Brain microvascular endothelial cell (primary cell): ENCODE measurements around the gene FGB.

ENCODE experiments used
- DNase-seq: peaks from one replicate; pipeline ENCODE4 v3.0.0-alpha.2; 2020
- H3K27ac ChIP-seq: fragments of 250-450 bp; sonication (Bioruptor Pico); 2 replicates; pipeline ENCODE4 v1.5.1; 2020; ENCODE audit warnings: mild to moderate bottlenecking, moderate library complexity
- H3K27me3 ChIP-seq: fragments of 250-450 bp; sonication (Bioruptor Pico); replicated peaks from 2 replicates; pipeline ENCODE4 v1.5.1; 2020; ENCODE audit warnings: mild to moderate bottlenecking
- H3K36me3 ChIP-seq: fragments of 250-450 bp; sonication (Bioruptor Pico); replicated peaks from 2 replicates; pipeline ENCODE4 v1.5.1; 2020; ENCODE audit warnings: mild to moderate bottlenecking
- H3K4me3 ChIP-seq: 2 replicates; pipeline ENCODE4 v1.5.1; 2011; ENCODE audit warnings: low read depth, mild to moderate bottlenecking, control low read depth, low read length, moderate library complexity
- CTCF ChIP-seq: IDR thresholded peaks from 2 replicates; pipeline ENCODE4 v1.5.1; 2011; ENCODE audit warnings: low read depth, mild to moderate bottlenecking, moderate library complexity, low read length, control low read depth, inconsistent platforms; ENCODE audit errors: missing control alignments
- in situ Hi-C: cut with HindIII; loops from 2 replicates; pipeline ENCODE4 v1.10.0; 2017; ENCODE audit warnings: low sequenced_read_pairs, low pct_ligation_motif_present

The FGB gene

DNA sequence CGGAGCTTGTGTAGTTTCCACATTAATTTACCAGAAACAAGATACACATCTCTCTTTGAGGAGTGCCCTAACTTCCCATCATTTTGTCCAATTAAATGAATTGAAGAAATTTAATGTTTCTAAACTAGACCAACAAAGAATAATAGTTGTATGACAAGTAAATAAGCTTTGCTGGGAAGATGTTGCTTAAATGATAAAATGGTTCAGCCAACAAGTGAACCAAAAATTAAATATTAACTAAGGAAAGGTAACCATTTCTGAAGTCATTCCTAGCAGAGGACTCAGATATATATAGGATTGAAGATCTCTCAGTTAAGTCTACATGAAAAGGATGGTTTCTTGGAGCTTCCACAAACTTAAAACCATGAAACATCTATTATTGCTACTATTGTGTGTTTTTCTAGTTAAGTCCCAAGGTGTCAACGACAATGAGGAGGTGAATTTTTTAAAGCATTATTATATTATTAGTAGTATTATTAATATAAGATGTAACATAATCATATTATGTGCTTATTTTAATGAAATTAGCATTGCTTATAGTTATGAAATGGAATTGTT is at the start of gene FGB:
Gene FGB (plus strand): TSS at position 315 of the 558 bp plus-strand sequence. CDS start 8 bp downstream, at position 323.
- Histone ChIP-seq H3K36me3 (no peaks in the 10 kb centered on the region), H3K4me3 (no peak within 1 kb of the TSS), H3K27me3 (no peaks in the 10 kb centered on the region), H3K27ac (no peak within 1 kb of the TSS)
- in situ Hi-C loops: no loop called here
- no peak for TF ChIP-seq CTCF
- no peak for DNase-seq

DNA sequence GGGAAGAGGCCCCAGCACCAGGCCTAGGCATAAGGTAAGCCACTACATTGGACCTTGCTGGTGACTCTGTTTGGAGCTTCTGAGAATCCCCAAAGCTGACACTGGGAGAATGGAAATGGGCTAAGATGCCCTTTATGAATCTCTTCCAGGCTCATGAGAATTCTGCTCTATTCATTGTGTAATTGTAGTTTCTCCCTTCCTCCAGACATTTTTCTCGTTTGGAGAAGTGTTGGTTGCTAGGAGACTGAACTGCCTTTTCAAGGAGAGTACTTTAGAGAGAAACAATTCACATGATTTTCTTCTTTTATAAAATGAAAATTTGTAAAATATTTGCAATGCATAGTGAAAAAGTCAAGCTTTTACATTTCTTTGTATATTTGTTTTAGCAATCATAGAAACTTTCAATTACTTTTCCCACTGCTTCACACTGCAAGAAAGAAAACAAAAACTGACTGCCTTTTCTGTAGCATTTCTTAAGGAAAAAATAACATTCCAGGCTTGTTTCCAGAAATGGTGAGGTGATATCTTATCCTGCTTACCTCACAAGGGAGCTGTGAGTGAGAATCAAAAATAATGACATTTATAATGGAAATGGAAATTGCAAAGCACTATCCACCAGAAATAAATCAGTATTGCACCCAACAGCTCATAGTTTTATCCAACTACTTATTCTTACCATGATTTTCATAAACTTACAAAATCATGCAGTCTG is 46.3 kb upstream of the FGB start:
- no peak overlapping the region for H3K4me3 ChIP-seq
- no peaks in the 10 kb centered on the region for H3K27me3 ChIP-seq
- no peaks in the 10 kb centered on the region for H3K36me3 ChIP-seq
- no peak for TF ChIP-seq CTCF
- in situ Hi-C loops: no loop called here
- DNase-seq: no peak
- H3K27ac ChIP-seq: no peak overlapping the region

GRCh38 chr4:154517591-154517990 is 45.2 kb upstream of the FGB start:
- TF ChIP-seq CTCF: no peak
- Histone ChIP-seq H3K36me3 (no peaks in the 10 kb centered on the region), H3K27ac (no peak overlapping the region), H3K4me3 (no peak overlapping the region), H3K27me3 (no peaks in the 10 kb centered on the region)
- in situ Hi-C loops: no loop called here
- DNase-seq: no peak

DNA sequence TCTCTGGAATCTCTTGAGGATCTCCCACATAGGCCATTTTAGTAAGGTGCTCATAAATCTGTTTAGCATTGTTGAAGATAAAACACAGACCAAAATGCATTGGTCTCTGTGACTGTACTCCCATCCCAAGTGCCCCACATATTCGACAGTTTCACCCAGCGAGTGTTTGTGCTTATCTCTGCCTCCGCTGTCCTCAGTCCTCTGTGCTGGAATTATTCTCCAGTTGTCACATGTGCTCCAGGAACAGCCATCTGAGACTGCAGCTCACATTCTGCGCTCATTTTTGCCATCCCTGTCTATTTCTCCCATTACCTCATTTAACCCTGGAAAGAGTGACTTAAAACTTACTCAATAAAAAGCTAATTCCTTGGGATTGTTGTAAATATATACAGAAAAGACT is 43.6 kb upstream of the FGB start:
- no peak for TF ChIP-seq CTCF
- no peak for DNase-seq
- in situ Hi-C loops: no loop called here
- Histone ChIP-seq H3K4me3 (no peak overlapping the region), H3K36me3 (no peaks in the 10 kb centered on the region), H3K27ac (no peak overlapping the region), H3K27me3 (no peaks in the 10 kb centered on the region)

DNA sequence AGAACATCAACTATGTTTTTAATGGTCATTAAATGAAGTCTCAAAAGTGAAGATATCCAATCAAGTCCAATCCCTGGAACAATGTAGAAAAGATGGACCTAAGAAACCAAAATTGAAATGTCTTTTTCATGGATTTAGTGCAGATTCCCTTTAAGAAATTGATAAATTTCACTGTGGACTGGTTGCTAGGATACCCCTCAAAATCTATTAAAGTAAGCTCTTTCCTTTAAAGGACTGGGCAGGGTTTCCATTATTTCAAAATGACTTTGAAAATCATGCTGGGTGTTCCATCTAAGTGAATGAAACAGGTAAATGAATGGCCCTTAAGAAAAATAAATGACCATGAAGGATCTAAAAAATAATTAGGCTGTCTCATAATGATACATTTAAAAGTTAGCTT is 41.2 kb upstream of the FGB start:
- TF ChIP-seq CTCF: no peak
- H3K27ac ChIP-seq: no peak overlapping the region
- H3K4me3 ChIP-seq: no peak overlapping the region
- H3K27me3 ChIP-seq: no peaks in the 10 kb centered on the region
- no peaks in the 10 kb centered on the region for H3K36me3 ChIP-seq
- DNase-seq: no peak
- in situ Hi-C loops: no loop called here

GRCh38 chr4:154526151-154526550 is 36.7 kb upstream of the FGB start:
- no peak for DNase-seq
- Histone ChIP-seq H3K4me3 (no peak overlapping the region), H3K27ac (no peak overlapping the region), H3K27me3 (no peaks in the 10 kb centered on the region), H3K36me3 (no peaks in the 10 kb centered on the region)
- in situ Hi-C loops: no loop called here
- TF ChIP-seq CTCF: no peak
